ENCODE data around the gene TEKT4.
"Not testable (repeated sequence)": the region's sequence is repeated elsewhere in the genome, so short reads cannot be mapped to it uniquely, and the experiment has no call there.

Gene TEKT4

GRCh38 chr2:94873362-94874276 lies 2.4 kb downstream of the TEKT4 start:
- no peaks in the 10 kb centered on the region for H3K4me1 Mint-ChIP-seq
- H3K27ac Mint-ChIP-seq = no peak overlapping the region
- no peaks in the 10 kb centered on the region for H3K9me3 Mint-ChIP-seq
- no peaks in the 10 kb centered on the region for H3K36me3 Mint-ChIP-seq
- ATAC-seq = no peak
- peaks cover 39% of the 10 kb centered on the region for H3K27me3 Mint-ChIP-seq
- no peak overlapping the region for H3K4me3 Mint-ChIP-seq

- no peaks in the 10 kb centered on the region for H3K36me3 Mint-ChIP-seq
- no peaks in the 10 kb centered on the region for H3K9me3 Mint-ChIP-seq
- no peaks in the 10 kb centered on the region for H3K4me1 Mint-ChIP-seq
- no peak overlapping the region for H3K27ac Mint-ChIP-seq
- peaks cover 35% of the 10 kb centered on the region for H3K27me3 Mint-ChIP-seq
- peak; percentile 48 for ATAC-seq
- H3K4me3 Mint-ChIP-seq = no peak overlapping the region
These were observed 3.2 kb downstream of the TEKT4 start for GRCh38 chr2:94874277-94874997.

- H3K9me3 Mint-ChIP-seq = no peaks in the 10 kb centered on the region
- H3K4me3 Mint-ChIP-seq = no peak overlapping the region
- H3K27me3 Mint-ChIP-seq = peaks cover 30% of the 10 kb centered on the region
- no peak for ATAC-seq
- H3K4me1 Mint-ChIP-seq = no peaks in the 10 kb centered on the region
- H3K27ac Mint-ChIP-seq = no peak overlapping the region
- H3K36me3 Mint-ChIP-seq = no peaks in the 10 kb centered on the region
These were observed 4.0 kb downstream of the TEKT4 start for GRCh38 chr2:94875064-94875819.

GRCh38 chr2:94875820-94876522 lies 4.7 kb downstream of the TEKT4 start:
- no peak for ATAC-seq
- no peak overlapping the region for H3K4me3 Mint-ChIP-seq
- H3K27ac Mint-ChIP-seq = no peak overlapping the region
- H3K9me3 Mint-ChIP-seq = no peaks in the 10 kb centered on the region
- H3K27me3 Mint-ChIP-seq = peaks cover 30% of the 10 kb centered on the region
- no peaks in the 10 kb centered on the region for H3K36me3 Mint-ChIP-seq
- no peaks in the 10 kb centered on the region for H3K4me1 Mint-ChIP-seq

GRCh38 chr2:94876523-94876863 lies 5.3 kb downstream of the TEKT4 start:
- no peak overlapping the region for H3K4me3 Mint-ChIP-seq
- H3K36me3 Mint-ChIP-seq = no peaks in the 10 kb centered on the region
- peaks cover 30% of the 10 kb centered on the region for H3K27me3 Mint-ChIP-seq
- H3K4me1 Mint-ChIP-seq = no peaks in the 10 kb centered on the region
- ATAC-seq = no peak
- no peaks in the 10 kb centered on the region for H3K9me3 Mint-ChIP-seq
- no peak overlapping the region for H3K27ac Mint-ChIP-seq

GRCh38 chr2:94877129-94877528 lies 5.9 kb downstream of the TEKT4 start:
- Mint-ChIP-seq H3K4me3 (no peak overlapping the region), H3K4me1 (no peaks in the 10 kb centered on the region), H3K36me3 (no peaks in the 10 kb centered on the region), H3K27ac (no peak overlapping the region), H3K9me3 (no peaks in the 10 kb centered on the region), H3K27me3 (peaks cover 28% of the 10 kb centered on the region)
- ATAC-seq = no peak

- H3K4me1 Mint-ChIP-seq, H3K4me3 Mint-ChIP-seq, H3K36me3 Mint-ChIP-seq, ATAC-seq, H3K9me3 Mint-ChIP-seq, H3K27ac Mint-ChIP-seq: not testable (repeated sequence)
- peaks cover 15% of the 10 kb centered on the region for H3K27me3 Mint-ChIP-seq
These were observed 7.3 kb downstream of the TEKT4 start for GRCh38 chr2:94878575-94878974.

- H3K36me3 Mint-ChIP-seq = no peaks in the 10 kb centered on the region
- ATAC-seq = no peak
- no peak overlapping the region for H3K27ac Mint-ChIP-seq
- peaks cover 15% of the 10 kb centered on the region for H3K27me3 Mint-ChIP-seq
- no peaks in the 10 kb centered on the region for H3K4me1 Mint-ChIP-seq
- H3K4me3 Mint-ChIP-seq = no peak overlapping the region
- peaks cover 5% of the 10 kb centered on the region for H3K9me3 Mint-ChIP-seq
These were observed 8.2 kb downstream of the TEKT4 start for GRCh38 chr2:94879314-94879981.

- H3K36me3 Mint-ChIP-seq = no peaks in the 10 kb centered on the region
- peaks cover 15% of the 10 kb centered on the region for H3K27me3 Mint-ChIP-seq
- peaks cover 9% of the 10 kb centered on the region for H3K9me3 Mint-ChIP-seq
- H3K4me1 Mint-ChIP-seq = no peaks in the 10 kb centered on the region
- no peak overlapping the region for H3K4me3 Mint-ChIP-seq
- no peak for ATAC-seq
- H3K27ac Mint-ChIP-seq = no peak overlapping the region
These were observed 8.8 kb downstream of the TEKT4 start for GRCh38 chr2:94879982-94880377.

GRCh38 chr2:94880507-94880906 lies 9.3 kb downstream of the TEKT4 start:
- Mint-ChIP-seq H3K4me3 (no peak overlapping the region), H3K27ac (no peak overlapping the region), H3K27me3 (peaks cover 12% of the 10 kb centered on the region), H3K4me1 (no peaks in the 10 kb centered on the region), H3K36me3 (no peaks in the 10 kb centered on the region), H3K9me3 (peaks cover 10% of the 10 kb centered on the region)
- ATAC-seq = no peak

- no peak overlapping the region for H3K27ac Mint-ChIP-seq
- peaks cover 10% of the 10 kb centered on the region for H3K9me3 Mint-ChIP-seq
- peaks cover 6% of the 10 kb centered on the region for H3K27me3 Mint-ChIP-seq
- no peak for ATAC-seq
- no peak overlapping the region for H3K4me3 Mint-ChIP-seq
- H3K4me1 Mint-ChIP-seq = no peaks in the 10 kb centered on the region
- H3K36me3 Mint-ChIP-seq = no peaks in the 10 kb centered on the region
These were observed 9.8 kb downstream of the TEKT4 start for GRCh38 chr2:94881070-94881469.

- Mint-ChIP-seq H3K4me3 (no peak overlapping the region), H3K27me3 (no peaks in the 10 kb centered on the region), H3K4me1 (no peaks in the 10 kb centered on the region), H3K9me3 (no peaks in the 10 kb centered on the region), H3K36me3 (no peaks in the 10 kb centered on the region), H3K27ac (no peak overlapping the region)
- ATAC-seq = no peak
These were observed 19.0 kb downstream of the TEKT4 start for GRCh38 chr2:94890234-94890633.

GRCh38 chr2:94895273-94895672 lies 24.0 kb downstream of the TEKT4 start:
- H3K27me3 Mint-ChIP-seq = peaks cover 12% of the 10 kb centered on the region
- H3K4me1 Mint-ChIP-seq, ATAC-seq, H3K27ac Mint-ChIP-seq, H3K4me3 Mint-ChIP-seq, H3K9me3 Mint-ChIP-seq, H3K36me3 Mint-ChIP-seq: not testable (repeated sequence)

- not testable (repeated sequence) for H3K27me3 Mint-ChIP-seq, H3K4me1 Mint-ChIP-seq, H3K27ac Mint-ChIP-seq, ATAC-seq, H3K9me3 Mint-ChIP-seq, H3K36me3 Mint-ChIP-seq, H3K4me3 Mint-ChIP-seq
These were observed 35.7 kb downstream of the TEKT4 start for GRCh38 chr2:94906976-94907375.
